VCaP (cell line): ENCODE results near the gene TSPAN16.
"Not testable (repeated sequence)": the region's sequence is repeated elsewhere in the genome, so short reads cannot be mapped to it uniquely, and the experiment has no call there.

Source experiments
- H3K27ac ChIP-seq: fragments of 450-650 bp; 2 replicates; pipeline ENCODE4 v1.5.1; 2017
- TF ChIP-seq, protein P1 (sequence below): fragments of 450-650 bp; conservative IDR thresholded peaks from 2 replicates; pipeline ENCODE4 v1.5.1; 2017; ENCODE audit warnings: mild to moderate bottlenecking, moderate library complexity

Gene TSPAN16

GRCh38 chr19:11293433-11294389 lies 2.2 kb upstream of the TSPAN16 start:
- TF ChIP-seq, protein P1, sequence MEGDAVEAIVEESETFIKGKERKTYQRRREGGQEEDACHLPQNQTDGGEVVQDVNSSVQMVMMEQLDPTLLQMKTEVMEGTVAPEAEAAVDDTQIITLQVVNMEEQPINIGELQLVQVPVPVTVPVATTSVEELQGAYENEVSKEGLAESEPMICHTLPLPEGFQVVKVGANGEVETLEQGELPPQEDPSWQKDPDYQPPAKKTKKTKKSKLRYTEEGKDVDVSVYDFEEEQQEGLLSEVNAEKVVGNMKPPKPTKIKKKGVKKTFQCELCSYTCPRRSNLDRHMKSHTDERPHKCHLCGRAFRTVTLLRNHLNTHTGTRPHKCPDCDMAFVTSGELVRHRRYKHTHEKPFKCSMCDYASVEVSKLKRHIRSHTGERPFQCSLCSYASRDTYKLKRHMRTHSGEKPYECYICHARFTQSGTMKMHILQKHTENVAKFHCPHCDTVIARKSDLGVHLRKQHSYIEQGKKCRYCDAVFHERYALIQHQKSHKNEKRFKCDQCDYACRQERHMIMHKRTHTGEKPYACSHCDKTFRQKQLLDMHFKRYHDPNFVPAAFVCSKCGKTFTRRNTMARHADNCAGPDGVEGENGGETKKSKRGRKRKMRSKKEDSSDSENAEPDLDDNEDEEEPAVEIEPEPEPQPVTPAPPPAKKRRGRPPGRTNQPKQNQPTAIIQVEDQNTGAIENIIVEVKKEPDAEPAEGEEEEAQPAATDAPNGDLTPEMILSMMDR: peak; percentile 93
- H3K27ac ChIP-seq: peak overlapping the region; percentile 59

- H3K27ac ChIP-seq: no peak overlapping the region
- TF ChIP-seq, protein P1: no peak
Measured at GRCh38 chr19:11295180-11295579, 780 bp upstream of the TSPAN16 start.

DNA sequence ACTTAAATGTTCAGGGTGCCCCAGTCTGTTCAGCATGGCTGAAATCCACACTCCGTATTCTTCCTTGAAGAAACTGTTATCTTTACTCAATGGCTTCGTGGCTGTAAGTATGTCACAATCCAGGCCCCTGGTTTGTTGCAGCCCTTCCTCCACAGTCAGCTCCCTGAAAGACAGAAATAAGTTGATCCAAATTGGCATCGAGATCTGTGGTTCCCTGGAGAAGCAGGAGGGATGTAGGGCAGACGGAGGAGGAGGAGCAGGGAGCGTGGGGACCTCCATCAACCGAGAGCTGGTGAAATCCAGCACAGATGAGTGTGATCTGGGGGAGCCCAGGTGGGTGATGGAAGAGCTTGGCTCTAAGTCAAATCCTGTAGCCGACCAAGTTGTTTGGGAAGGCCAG lies 304 bp downstream of the TSPAN16 start:
- TF ChIP-seq, protein P1: no peak
- no peak overlapping the region for H3K27ac ChIP-seq

GRCh38 chr19:11299946-11300810 lies 4.2 kb downstream of the TSPAN16 start:
- TF ChIP-seq, protein P1: no peak
- H3K27ac ChIP-seq: no peak overlapping the region

GRCh38 chr19:11300811-11301120 lies 4.8 kb downstream of the TSPAN16 start:
- H3K27ac ChIP-seq: no peak overlapping the region
- TF ChIP-seq, protein P1: no peak

DNA sequence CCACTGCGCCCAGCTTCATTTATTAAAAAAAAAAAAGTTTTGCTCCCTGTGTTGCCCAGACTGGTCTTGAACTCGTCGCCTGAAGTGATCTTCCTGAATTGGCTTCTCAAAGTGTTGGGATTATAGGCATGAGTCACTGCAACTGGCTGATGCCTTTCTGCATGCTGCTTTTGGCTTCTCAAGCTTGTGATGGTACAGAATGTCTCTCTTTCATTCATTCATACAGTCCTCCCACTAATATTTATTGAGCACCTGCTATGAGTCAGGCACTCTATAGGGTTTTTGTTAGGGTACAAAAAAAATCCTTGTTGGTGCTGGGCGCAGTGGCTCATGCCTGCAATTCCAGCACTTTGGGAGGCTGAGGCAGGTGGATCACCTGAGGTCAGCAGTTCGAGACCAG lies 9.0 kb downstream of the TSPAN16 start:
- H3K27ac ChIP-seq: no peak overlapping the region
- TF ChIP-seq, protein P1: no peak

DNA sequence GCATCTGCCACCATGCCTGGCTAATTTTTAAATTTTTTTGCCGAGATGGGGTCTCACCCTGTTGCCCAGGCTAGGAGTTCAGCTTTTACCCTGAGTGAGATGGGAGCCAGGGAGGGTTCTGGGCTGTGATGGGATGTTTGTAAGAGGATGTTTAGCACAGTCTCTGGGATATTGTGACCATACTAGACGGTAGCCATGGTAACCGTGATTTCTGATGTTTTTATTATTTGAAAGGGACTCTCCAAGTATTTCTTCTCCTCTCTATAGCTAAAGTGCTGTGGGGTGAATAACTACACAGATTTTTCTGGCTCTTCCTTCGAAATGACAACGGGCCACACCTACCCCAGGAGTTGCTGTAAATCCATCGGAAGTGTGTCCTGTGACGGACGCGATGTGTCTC lies 10.4 kb downstream of the TSPAN16 start:
- TF ChIP-seq, protein P1: no peak
- H3K27ac ChIP-seq: no peak overlapping the region

- H3K27ac ChIP-seq: not testable (repeated sequence)
Measured at GRCh38 chr19:11320278-11320995, 24.5 kb downstream of the TSPAN16 start.
